ENCODE results near the gene ADAMTS16. TPM values are rescaled to one million over a fixed set of nuclear protein-coding genes. Genes with fewer than 3 reads are reported as not detected.

The ADAMTS16 gene
- total RNA-seq, 4 donors from 2014 or later, result under 0.01 to 19.2 (median 0.34) TPM; not detected in 1

GRCh38 chr5:5285906-5286305 lies 145.8 kb downstream of the ADAMTS16 start:
- no peaks in the 10 kb centered on the region for H3K36me3 ChIP-seq
- no peak overlapping the region for H3K27ac ChIP-seq
- intact Hi-C loops (cut with DNase I; ENCODE audit: low total_unique reads), result no loop called here
- no peak overlapping the region for H3K4me3 ChIP-seq
- no peaks in the 10 kb centered on the region for H3K27me3 ChIP-seq
- H3K9me3 ChIP-seq, result no peaks in the 10 kb centered on the region
- DNase-seq, result no peak
- no peaks in the 10 kb centered on the region for H3K4me1 ChIP-seq
- TF ChIP-seq POLR2A (IDR thresholded peaks at IDR 0.05) (no peak), CTCF (IDR thresholded peaks at IDR 0.05) (no peak)

DNA sequence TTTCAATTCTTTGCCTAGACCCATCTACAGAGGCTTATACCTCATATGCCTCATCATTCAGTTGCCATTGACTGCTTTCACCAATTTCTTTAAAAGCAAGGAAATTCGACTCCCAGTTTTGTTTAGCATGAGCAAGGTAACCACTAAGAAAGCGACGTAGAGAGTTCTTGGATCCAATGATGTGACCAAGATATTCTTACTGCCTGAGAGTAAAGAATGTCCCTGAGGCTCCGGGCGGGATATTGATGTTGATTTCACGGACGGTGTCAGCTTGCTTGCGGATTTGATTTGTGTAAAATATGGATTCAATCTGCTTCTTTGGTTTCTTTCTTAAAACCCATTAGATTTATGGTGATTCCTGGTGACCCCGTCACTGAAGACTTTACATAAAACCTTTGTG lies 147.3 kb downstream of the ADAMTS16 start:
- intact Hi-C loops (cut with DNase I; ENCODE audit: low total_unique reads), result no loop called here
- DNase-seq, result no peak
- H3K4me3 ChIP-seq, result no peak overlapping the region
- TF ChIP-seq CTCF (IDR thresholded peaks at IDR 0.05) (no peak), POLR2A (IDR thresholded peaks at IDR 0.05) (no peak)
- no peaks in the 10 kb centered on the region for H3K4me1 ChIP-seq
- no peaks in the 10 kb centered on the region for H3K9me3 ChIP-seq
- no peaks in the 10 kb centered on the region for H3K36me3 ChIP-seq
- H3K27ac ChIP-seq, result no peak overlapping the region
- H3K27me3 ChIP-seq, result no peaks in the 10 kb centered on the region

GRCh38 chr5:5288201-5288600 lies 148.1 kb downstream of the ADAMTS16 start:
- H3K4me1 ChIP-seq, result no peaks in the 10 kb centered on the region
- no peak overlapping the region for H3K4me3 ChIP-seq
- H3K36me3 ChIP-seq, result no peaks in the 10 kb centered on the region
- no peak for DNase-seq
- no peak for TF ChIP-seq CTCF (IDR thresholded peaks at IDR 0.05)
- TF ChIP-seq POLR2A (IDR thresholded peaks at IDR 0.05), result no peak
- intact Hi-C loops (cut with DNase I; ENCODE audit: low total_unique reads), result no loop called here
- H3K27me3 ChIP-seq, result no peaks in the 10 kb centered on the region
- H3K27ac ChIP-seq, result no peak overlapping the region
- no peaks in the 10 kb centered on the region for H3K9me3 ChIP-seq

GRCh38 chr5:5289537-5289936 lies 149.4 kb downstream of the ADAMTS16 start:
- no peak overlapping the region for H3K27ac ChIP-seq
- H3K9me3 ChIP-seq, result no peaks in the 10 kb centered on the region
- H3K4me1 ChIP-seq, result no peaks in the 10 kb centered on the region
- no peak overlapping the region for H3K4me3 ChIP-seq
- no peaks in the 10 kb centered on the region for H3K36me3 ChIP-seq
- no peak for DNase-seq
- H3K27me3 ChIP-seq, result no peaks in the 10 kb centered on the region
- TF ChIP-seq POLR2A (IDR thresholded peaks at IDR 0.05) (no peak), CTCF (IDR thresholded peaks at IDR 0.05) (no peak)
- intact Hi-C loops (cut with DNase I; ENCODE audit: low total_unique reads), result no loop called here

DNA sequence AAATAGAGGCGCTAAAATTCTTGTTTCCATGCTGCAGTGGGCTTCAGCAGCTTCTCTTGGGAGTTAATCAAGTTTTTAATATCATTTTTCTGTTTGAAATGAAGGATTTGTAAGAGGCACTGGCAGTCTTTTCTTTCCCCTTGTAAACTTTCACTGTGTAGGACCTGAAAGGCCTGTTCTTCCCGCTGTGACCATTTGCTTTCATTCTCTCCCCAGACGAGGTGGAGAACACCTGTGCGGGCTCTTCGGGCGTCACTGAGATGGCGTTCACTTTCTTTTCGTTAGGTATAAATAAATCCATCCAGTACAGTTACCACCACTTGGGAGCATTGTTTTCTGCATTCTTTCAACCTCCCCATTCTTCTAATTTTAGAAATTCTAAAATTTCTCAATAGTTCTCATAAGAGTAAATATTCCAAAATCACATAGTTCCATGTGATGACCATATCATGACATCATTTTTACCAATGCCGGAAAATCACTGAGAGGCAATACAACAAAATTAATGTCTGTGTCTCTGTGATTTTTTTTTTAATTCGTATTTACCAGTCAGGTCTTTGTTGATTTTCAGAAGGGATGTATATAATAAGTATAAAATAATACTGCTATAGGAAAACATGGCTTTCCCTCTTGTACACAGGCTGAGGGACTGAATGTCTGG lies 150.7 kb downstream of the ADAMTS16 start:
- H3K27me3 ChIP-seq, result no peaks in the 10 kb centered on the region
- no peaks in the 10 kb centered on the region for H3K4me1 ChIP-seq
- H3K27ac ChIP-seq, result no peak overlapping the region
- no peak overlapping the region for H3K4me3 ChIP-seq
- H3K36me3 ChIP-seq, result no peaks in the 10 kb centered on the region
- no peaks in the 10 kb centered on the region for H3K9me3 ChIP-seq
- intact Hi-C loops (cut with DNase I; ENCODE audit: low total_unique reads), result no loop called here
- no peak for DNase-seq
- TF ChIP-seq CTCF (IDR thresholded peaks at IDR 0.05) (no peak), POLR2A (IDR thresholded peaks at IDR 0.05) (no peak)
